GM23338 (cell line): Measurements from ENCODE around the gene STIP1. TPM values are rescaled to one million over a fixed set of nuclear protein-coding genes. Genes with fewer than 3 reads are reported as not detected.

Experiments
- ATAC-seq: fragments of 200-7000 bp; cut with Tn5 transposase; 3 replicates; pipeline ENCODE4 v1.9.1; 2020
- DNase-seq: peaks from one replicate; pipeline ENCODE4 v3.0.0-alpha.2; 2015; ENCODE audit warnings: low spot score
- H2AFZ ChIP-seq: fragments of 200-600 bp; sonication (generic); 2 replicates; pipeline ENCODE4 v1.8.0; 2016; ENCODE audit warnings: antibody characterized with exemption, mild to moderate bottlenecking, moderate library complexity
- H3F3A ChIP-seq: fragments of 200-600 bp; sonication (generic); replicated peaks from 2 replicates; pipeline ENCODE4 v1.8.0; 2017; ENCODE audit warnings: antibody characterized with exemption, mixed run types, low read depth
- H3K27ac ChIP-seq: fragments of 200-600 bp; sonication (generic); 2 replicates; pipeline ENCODE4 v1.6.1; 2016; ENCODE audit warnings: low read depth
- H3K27me3 ChIP-seq: fragments of 200-600 bp; sonication (generic); 2 replicates; pipeline ENCODE4 v1.8.0; 2016; ENCODE audit warnings: mild to moderate bottlenecking, mixed run types, moderate library complexity; ENCODE audit not compliant: insufficient read depth
- H3K36me3 ChIP-seq: fragments of 200-600 bp; sonication (generic); 2 replicates; pipeline ENCODE4 v1.8.0; 2016; ENCODE audit warnings: mild to moderate bottlenecking; ENCODE audit not compliant: insufficient read depth
- H3K4me1 ChIP-seq: fragments of 200-600 bp; sonication (generic); 2 replicates; pipeline ENCODE4 v1.8.0; 2016; ENCODE audit warnings: mild to moderate bottlenecking, moderate library complexity; ENCODE audit not compliant: insufficient read depth
- H3K4me2 ChIP-seq: fragments of 200-600 bp; sonication (generic); 2 replicates; pipeline ENCODE4 v1.7.1; 2017; ENCODE audit warnings: mixed run types
- H3K4me3 ChIP-seq: fragments of 200-600 bp; sonication (generic); 2 replicates; pipeline ENCODE4 v1.6.1; 2016; ENCODE audit warnings: mixed run types
- H3K79me2 ChIP-seq: fragments of 200-600 bp; sonication (generic); replicated peaks from 2 replicates; pipeline ENCODE4 v1.8.0; 2017; ENCODE audit warnings: mild to moderate bottlenecking; ENCODE audit not compliant: insufficient read depth
- H3K9me2 ChIP-seq: fragments of 200-600 bp; sonication (generic); 2 replicates; pipeline ENCODE4 v1.8.0; 2017; ENCODE audit not compliant: insufficient read depth
- H4K20me1 ChIP-seq: fragments of 200-600 bp; sonication (generic); replicated peaks from 2 replicates; pipeline ENCODE4 v1.8.0; 2017; ENCODE audit warnings: mild to moderate bottlenecking; ENCODE audit not compliant: insufficient read depth
- H3K27ac Mint-ChIP-seq: 2 replicates; pipeline ENCODE4 v1.8.0; 2020; ENCODE audit warnings: inconsistent platforms, mild to moderate bottlenecking, moderate library complexity, mixed read lengths
- H3K27me3 Mint-ChIP-seq: 3 replicates; pipeline ENCODE4 v1.8.0; 2022; ENCODE audit warnings: low read depth, mild to moderate bottlenecking, moderate library complexity, mixed read lengths, inconsistent platforms; ENCODE audit not compliant: insufficient read depth, poor library complexity
- H3K36me3 Mint-ChIP-seq: 3 replicates; pipeline ENCODE4 v1.8.0; 2021; ENCODE audit warnings: low read depth, mild to moderate bottlenecking, inconsistent platforms, moderate library complexity, mixed read lengths
- H3K4me1 Mint-ChIP-seq: 3 replicates; pipeline ENCODE4 v1.8.0; 2020; ENCODE audit warnings: mild to moderate bottlenecking, inconsistent platforms, mixed read lengths
- H3K4me3 Mint-ChIP-seq: 3 replicates; pipeline ENCODE4 v1.8.0; 2021; ENCODE audit warnings: moderate library complexity, mild to moderate bottlenecking, inconsistent platforms, mixed read lengths
- H3K9me3 Mint-ChIP-seq: 3 replicates; pipeline ENCODE4 v1.8.0; 2020; ENCODE audit warnings: moderate library complexity, mild to moderate bottlenecking, inconsistent platforms, mixed read lengths
- JUNB ChIP-seq: IDR thresholded peaks from one replicate; pipeline ENCODE4 v1.6.1; 2016; ENCODE audit warnings: antibody characterized with exemption; ENCODE audit not compliant: unreplicated experiment
- NANOG ChIP-seq: IDR thresholded peaks from 2 replicates; pipeline ENCODE4 v1.6.1; 2016; ENCODE audit warnings: antibody characterized with exemption, borderline replicate concordance
- polyA plus RNA-seq: library from polyadenylated mRNA; unstranded; fragments of >200 nt; fragmentation: Nextera tagmentation; extraction: Ambion mirVana; gene quantifications from 2 replicates; pipeline ENCODE4 v1.2.1, GENCODE V29; 2016
- total RNA-seq: library from RNA; depleted of rRNA; stranded (reverse); fragments of >200 nt; shearing (Covaris generic); gene quantifications from 2 replicates; pipeline ENCODE4 v1.2.3, GENCODE V29; 2014
- TF ChIP-seq, protein P1 (sequence below): fragments of 250-450 bp; sonication (Bioruptor Pico); IDR thresholded peaks from 2 replicates; pipeline ENCODE4 v1.5.0; 2020; ENCODE audit warnings: mild to moderate bottlenecking, moderate library complexity
- TF ChIP-seq, protein P2 (sequence below), 2 experiments: fragments of 200-600 bp in 1 of 2; sonication (generic) in 1 of 2; conservative IDR thresholded peaks; 2 replicates each; pipeline versions ENCODE4 v1.5.1 to v1.6.1; 2016 to 2017; ENCODE audit warnings: antibody characterized with exemption in 2 of 2, low read depth in 2 of 2, mild to moderate bottlenecking in 2 of 2, moderate library complexity in 1 of 2

Gene STIP1
- total and polyA plus RNA-seq, 2 experiments from 2014 or later, result 213 to 351 TPM

DNA sequence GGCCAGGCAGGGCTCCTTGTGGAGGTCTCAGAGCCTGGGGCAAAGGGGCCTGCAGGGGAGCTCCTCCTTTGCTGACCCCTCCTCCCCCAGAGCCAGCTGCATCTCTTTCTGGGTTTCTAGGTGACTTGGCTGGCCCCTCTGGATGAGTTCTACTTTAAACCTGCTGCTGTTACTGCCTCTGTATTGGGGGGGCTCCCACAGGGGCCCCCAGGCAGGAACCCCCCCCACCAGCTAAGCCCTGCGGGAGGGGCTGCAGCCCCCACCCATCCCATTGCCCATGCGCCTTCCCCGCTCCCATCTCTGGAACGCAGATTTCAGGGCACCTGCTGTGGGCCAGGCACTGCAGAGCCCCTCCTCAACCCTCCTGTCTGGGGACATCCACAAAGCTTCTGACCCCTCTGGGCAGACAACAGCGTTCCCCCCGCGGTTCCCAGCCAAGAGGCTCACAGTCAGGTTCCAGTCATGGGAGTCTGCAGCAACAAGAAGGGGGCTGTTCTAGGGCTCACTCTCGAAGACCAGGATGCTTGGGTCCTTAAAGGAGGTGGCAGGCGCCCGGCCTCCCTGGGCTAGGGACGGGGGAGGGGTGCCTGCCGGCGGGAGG, 64.5 kb downstream of the STIP1 start:
- peak overlapping the region; percentile 100 for H3K4me3 ChIP-seq
- peak overlapping the region; percentile 94 for H3K27ac Mint-ChIP-seq
- peak overlapping the region; percentile 88 for H3K4me3 Mint-ChIP-seq
- H3K27me3 ChIP-seq, result no peaks in the 10 kb centered on the region
- no peaks in the 10 kb centered on the region for H3K36me3 ChIP-seq
- TF ChIP-seq, protein P1, sequence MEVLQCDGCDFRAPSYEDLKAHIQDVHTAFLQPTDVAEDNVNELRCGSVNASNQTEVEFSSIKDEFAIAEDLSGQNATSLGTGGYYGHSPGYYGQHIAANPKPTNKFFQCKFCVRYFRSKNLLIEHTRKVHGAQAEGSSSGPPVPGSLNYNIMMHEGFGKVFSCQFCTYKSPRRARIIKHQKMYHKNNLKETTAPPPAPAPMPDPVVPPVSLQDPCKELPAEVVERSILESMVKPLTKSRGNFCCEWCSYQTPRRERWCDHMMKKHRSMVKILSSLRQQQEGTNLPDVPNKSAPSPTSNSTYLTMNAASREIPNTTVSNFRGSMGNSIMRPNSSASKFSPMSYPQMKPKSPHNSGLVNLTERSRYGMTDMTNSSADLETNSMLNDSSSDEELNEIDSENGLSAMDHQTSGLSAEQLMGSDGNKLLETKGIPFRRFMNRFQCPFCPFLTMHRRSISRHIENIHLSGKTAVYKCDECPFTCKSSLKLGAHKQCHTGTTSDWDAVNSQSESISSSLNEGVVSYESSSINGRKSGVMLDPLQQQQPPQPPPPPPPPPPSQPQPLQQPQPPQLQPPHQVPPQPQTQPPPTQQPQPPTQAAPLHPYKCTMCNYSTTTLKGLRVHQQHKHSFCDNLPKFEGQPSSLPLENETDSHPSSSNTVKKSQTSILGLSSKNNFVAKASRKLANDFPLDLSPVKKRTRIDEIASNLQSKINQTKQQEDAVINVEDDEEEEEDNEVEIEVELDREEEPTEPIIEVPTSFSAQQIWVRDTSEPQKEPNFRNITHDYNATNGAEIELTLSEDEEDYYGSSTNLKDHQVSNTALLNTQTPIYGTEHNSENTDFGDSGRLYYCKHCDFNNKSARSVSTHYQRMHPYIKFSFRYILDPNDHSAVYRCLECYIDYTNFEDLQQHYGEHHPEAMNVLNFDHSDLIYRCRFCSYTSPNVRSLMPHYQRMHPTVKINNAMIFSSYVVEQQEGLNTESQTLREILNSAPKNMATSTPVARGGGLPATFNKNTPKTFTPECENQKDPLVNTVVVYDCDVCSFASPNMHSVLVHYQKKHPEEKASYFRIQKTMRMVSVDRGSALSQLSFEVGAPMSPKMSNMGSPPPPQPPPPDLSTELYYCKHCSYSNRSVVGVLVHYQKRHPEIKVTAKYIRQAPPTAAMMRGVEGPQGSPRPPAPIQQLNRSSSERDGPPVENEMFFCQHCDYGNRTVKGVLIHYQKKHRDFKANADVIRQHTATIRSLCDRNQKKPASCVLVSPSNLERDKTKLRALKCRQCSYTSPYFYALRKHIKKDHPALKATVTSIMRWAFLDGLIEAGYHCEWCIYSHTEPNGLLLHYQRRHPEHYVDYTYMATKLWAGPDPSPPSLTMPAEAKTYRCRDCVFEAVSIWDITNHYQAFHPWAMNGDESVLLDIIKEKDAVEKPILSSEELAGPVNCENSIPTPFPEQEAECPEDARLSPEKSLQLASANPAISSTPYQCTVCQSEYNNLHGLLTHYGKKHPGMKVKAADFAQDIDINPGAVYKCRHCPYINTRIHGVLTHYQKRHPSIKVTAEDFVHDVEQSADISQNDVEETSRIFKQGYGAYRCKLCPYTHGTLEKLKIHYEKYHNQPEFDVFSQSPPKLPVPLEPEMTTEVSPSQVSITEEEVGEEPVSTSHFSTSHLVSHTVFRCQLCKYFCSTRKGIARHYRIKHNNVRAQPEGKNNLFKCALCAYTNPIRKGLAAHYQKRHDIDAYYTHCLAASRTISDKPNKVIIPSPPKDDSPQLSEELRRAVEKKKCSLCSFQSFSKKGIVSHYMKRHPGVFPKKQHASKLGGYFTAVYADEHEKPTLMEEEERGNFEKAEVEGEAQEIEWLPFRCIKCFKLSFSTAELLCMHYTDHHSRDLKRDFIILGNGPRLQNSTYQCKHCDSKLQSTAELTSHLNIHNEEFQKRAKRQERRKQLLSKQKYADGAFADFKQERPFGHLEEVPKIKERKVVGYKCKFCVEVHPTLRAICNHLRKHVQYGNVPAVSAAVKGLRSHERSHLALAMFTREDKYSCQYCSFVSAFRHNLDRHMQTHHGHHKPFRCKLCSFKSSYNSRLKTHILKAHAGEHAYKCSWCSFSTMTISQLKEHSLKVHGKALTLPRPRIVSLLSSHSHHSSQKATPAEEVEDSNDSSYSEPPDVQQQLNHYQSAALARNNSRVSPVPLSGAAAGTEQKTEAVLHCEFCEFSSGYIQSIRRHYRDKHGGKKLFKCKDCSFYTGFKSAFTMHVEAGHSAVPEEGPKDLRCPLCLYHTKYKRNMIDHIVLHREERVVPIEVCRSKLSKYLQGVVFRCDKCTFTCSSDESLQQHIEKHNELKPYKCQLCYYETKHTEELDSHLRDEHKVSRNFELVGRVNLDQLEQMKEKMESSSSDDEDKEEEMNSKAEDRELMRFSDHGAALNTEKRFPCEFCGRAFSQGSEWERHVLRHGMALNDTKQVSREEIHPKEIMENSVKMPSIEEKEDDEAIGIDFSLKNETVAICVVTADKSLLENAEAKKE (CRISPR knock-in tag), result no peak
- no peak for TF ChIP-seq NANOG
- H3K27ac ChIP-seq, result peak overlapping the region; percentile 96
- peaks cover 32% of the 10 kb centered on the region for H3K27me3 Mint-ChIP-seq
- ATAC-seq (peak; percentile 1), DNase-seq (peak; percentile 59)
- H4K20me1 ChIP-seq, result no peaks in the 10 kb centered on the region; the same call in none of the 2 replicates
- no peak overlapping the region; the same call in 1 of the 2 replicates for H2AFZ ChIP-seq
- H3K4me2 ChIP-seq, result peak overlapping the region; percentile 100
- H3K9me2 ChIP-seq, result no peaks in the 10 kb centered on the region
- peaks cover 27% of the 10 kb centered on the region for H3K79me2 ChIP-seq
- H3K36me3 Mint-ChIP-seq, result peaks cover 13% of the 10 kb centered on the region
- H3K9me3 Mint-ChIP-seq, result no peaks in the 10 kb centered on the region
- H3K4me1 Mint-ChIP-seq, result peaks cover 39% of the 10 kb centered on the region
- peaks cover 32% of the 10 kb centered on the region for H3K4me1 ChIP-seq
- peaks cover 38% of the 10 kb centered on the region for H3F3A ChIP-seq

DNA sequence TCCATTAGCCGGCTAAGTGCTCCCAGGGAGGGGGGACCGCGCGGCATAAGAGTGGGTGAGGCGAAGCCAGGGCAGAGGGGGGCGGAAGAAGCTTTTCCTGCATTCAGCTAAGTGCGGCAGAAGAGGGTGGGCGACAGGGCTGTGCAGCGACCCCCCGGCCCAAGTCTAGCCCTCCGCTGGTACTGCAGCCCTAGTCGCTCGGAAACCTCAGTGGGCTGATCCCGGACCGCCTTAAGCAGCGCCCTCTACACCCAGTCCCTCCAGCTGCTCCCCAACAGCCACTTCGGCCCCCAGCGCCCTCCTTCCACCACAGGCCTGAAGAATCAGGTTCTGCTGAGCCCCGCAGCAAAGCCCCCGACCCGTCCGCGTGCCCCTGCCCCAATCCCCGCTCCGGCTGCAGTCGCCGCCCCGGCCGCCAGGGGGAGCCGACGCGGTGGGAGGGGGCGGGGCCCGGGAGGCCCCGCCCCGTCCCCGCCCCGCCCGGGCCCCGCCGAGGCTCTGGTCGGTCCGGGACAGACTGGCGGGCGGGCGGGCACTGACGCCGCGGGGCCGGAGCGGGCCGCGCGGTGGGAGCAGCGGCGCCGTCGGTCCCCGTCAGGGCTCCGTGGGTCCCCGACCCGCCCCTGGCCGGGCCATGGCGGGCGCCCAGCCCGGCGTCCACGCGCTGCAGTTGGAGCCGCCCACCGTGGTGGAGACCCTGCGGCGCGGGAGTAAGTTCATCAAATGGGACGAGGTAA, 65.2 kb downstream of the STIP1 start, which contains the start of gene PLCB3:
Gene PLCB3, plus strand, starts transcription at position 515 of the 737 bp plus-strand sequence. Its CDS starts 120 bp downstream, at position 635.
- Histone ChIP-seq H3K36me3 (no peaks in the 10 kb centered on the region), H4K20me1 (no peaks in the 10 kb centered on the region; the same call in none of the 2 replicates), H2AFZ (no peak within 1 kb of the TSS; the same call in 1 of the 2 replicates), H3K9me2 (no peaks in the 10 kb centered on the region), H3K4me1 (peaks cover 32% of the 10 kb centered on the region), H3K4me2 (peak within 1 kb of the TSS; percentile 100), H3K27ac (peak within 1 kb of the TSS; percentile 96), H3K27me3 (no peaks in the 10 kb centered on the region), H3K79me2 (peaks cover 20% of the 10 kb centered on the region), H3F3A (peaks cover 33% of the 10 kb centered on the region), H3K4me3 (peak within 1 kb of the TSS; percentile 100)
- H3K27ac Mint-ChIP-seq, result peak within 1 kb of the TSS; percentile 94
- peaks cover 28% of the 10 kb centered on the region for H3K27me3 Mint-ChIP-seq
- no peak for TF ChIP-seq JUNB
- TF ChIP-seq, protein P2, sequence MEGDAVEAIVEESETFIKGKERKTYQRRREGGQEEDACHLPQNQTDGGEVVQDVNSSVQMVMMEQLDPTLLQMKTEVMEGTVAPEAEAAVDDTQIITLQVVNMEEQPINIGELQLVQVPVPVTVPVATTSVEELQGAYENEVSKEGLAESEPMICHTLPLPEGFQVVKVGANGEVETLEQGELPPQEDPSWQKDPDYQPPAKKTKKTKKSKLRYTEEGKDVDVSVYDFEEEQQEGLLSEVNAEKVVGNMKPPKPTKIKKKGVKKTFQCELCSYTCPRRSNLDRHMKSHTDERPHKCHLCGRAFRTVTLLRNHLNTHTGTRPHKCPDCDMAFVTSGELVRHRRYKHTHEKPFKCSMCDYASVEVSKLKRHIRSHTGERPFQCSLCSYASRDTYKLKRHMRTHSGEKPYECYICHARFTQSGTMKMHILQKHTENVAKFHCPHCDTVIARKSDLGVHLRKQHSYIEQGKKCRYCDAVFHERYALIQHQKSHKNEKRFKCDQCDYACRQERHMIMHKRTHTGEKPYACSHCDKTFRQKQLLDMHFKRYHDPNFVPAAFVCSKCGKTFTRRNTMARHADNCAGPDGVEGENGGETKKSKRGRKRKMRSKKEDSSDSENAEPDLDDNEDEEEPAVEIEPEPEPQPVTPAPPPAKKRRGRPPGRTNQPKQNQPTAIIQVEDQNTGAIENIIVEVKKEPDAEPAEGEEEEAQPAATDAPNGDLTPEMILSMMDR (conservative IDR thresholded peaks at IDR 0.05; ENCODE audit: low read depth in 2 of 2), result peak; percentile 52 to 68
- peak; percentile 83 for DNase-seq
- peaks cover 13% of the 10 kb centered on the region for H3K36me3 Mint-ChIP-seq
- peak; percentile 11 for ATAC-seq
- peak within 1 kb of the TSS; percentile 92 for H3K4me3 Mint-ChIP-seq
- peaks cover 39% of the 10 kb centered on the region for H3K4me1 Mint-ChIP-seq
- H3K9me3 Mint-ChIP-seq, result no peaks in the 10 kb centered on the region
